Astrocyte of the cerebellum (primary cell): Measurements from ENCODE around the gene PIK3CA.
"Not testable (repeated sequence)": the region's sequence is repeated elsewhere in the genome, so short reads cannot be mapped to it uniquely, and the experiment has no call there.

Experiments used
- DNase-seq: peaks from one replicate; pipeline ENCODE4 v3.0.0-alpha.2; 2011; ENCODE audit warnings: low read depth
- H3K4me3 ChIP-seq: 2 replicates; pipeline ENCODE4 v1.5.1; 2011; ENCODE audit warnings: mild to moderate bottlenecking, low read depth, low read length, moderate library complexity
- in situ Hi-C: cut with HindIII; loops from 2 replicates; pipeline ENCODE4 v1.10.0; 2017; ENCODE audit warnings: low sequenced_read_pairs
- TF ChIP-seq, protein P1 (sequence below): IDR thresholded peaks from 2 replicates; pipeline ENCODE4 v1.5.1; 2012; ENCODE audit warnings: low read length, low read depth, moderate library complexity, mild to moderate bottlenecking; ENCODE audit errors: missing control alignments

Gene PIK3CA

DNA sequence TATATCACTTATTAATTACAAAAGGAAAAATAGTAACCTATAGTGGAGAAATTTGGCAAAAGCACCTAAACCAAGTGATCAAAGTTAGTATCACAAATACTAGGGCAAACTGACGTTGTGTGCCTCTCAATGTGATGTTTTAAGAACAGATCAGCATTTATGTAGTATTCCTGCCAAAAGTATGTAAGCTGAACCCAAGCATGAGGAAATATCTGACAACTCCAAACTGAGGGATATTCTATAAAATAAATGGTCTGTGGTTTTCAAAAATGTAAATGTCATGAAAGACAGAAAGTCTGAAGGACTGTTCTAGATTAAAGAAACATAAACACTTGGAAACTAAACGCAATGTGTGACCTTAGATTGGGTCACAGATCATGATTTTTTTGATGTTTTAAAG lies 34.3 kb upstream of the PIK3CA start:
- DNase-seq, result no peak
- no peak overlapping the region for H3K4me3 ChIP-seq
- TF ChIP-seq, protein P1, sequence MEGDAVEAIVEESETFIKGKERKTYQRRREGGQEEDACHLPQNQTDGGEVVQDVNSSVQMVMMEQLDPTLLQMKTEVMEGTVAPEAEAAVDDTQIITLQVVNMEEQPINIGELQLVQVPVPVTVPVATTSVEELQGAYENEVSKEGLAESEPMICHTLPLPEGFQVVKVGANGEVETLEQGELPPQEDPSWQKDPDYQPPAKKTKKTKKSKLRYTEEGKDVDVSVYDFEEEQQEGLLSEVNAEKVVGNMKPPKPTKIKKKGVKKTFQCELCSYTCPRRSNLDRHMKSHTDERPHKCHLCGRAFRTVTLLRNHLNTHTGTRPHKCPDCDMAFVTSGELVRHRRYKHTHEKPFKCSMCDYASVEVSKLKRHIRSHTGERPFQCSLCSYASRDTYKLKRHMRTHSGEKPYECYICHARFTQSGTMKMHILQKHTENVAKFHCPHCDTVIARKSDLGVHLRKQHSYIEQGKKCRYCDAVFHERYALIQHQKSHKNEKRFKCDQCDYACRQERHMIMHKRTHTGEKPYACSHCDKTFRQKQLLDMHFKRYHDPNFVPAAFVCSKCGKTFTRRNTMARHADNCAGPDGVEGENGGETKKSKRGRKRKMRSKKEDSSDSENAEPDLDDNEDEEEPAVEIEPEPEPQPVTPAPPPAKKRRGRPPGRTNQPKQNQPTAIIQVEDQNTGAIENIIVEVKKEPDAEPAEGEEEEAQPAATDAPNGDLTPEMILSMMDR, result no peak
- in situ Hi-C loops, result loop anchor here (25.0 kb wide), 1 partner anchor 198 kb away; the partner anchor contains the start of gene ZNF639

DNA sequence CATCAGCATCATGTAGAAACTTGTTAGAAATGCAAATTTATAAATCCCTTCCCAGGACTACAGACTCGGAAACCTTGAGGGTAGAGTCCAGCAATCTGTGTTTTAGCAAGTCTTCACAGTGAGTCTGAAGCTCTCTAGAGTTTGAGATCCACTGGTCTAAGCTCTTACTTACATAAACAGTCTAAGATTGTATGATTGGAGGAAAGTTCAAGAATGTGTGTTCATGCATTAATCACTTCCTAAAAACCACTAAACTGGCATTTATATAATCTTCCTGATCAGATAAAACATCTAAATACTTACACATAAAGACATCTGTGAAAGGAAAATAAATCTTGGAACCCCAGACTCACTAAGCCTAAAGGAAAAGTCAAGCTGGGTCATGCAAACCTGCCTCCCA lies 32.7 kb upstream of the PIK3CA start:
- H3K4me3 ChIP-seq, DNase-seq: not testable (repeated sequence)
- in situ Hi-C loops, result loop anchor here (25.0 kb wide), 1 partner anchor 197 kb away; the partner anchor contains the start of gene ZNF639

DNA sequence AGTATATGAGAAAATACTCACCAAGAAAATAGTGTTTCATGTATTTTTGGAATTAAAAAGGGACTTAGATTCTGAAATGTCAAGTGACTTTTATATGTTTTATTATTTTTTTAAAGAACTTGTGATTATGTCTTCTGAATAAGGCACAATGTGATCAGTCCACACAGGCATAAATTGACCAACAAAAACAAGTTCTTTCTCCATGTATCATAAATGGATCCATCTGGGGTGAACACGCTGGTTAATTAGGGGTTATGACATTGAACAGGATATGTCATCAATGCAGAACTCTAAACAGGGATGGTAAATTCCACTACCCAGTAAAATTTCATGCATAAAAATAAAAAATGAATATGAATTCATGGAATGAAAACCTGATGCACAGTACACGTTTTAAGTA lies 31.3 kb upstream of the PIK3CA start:
- no peak for DNase-seq
- TF ChIP-seq, protein P1, result no peak
- no peak overlapping the region for H3K4me3 ChIP-seq
- in situ Hi-C loops, result loop anchor here (25.0 kb wide), 1 partner anchor 195 kb away; the partner anchor contains the start of gene ZNF639

DNA sequence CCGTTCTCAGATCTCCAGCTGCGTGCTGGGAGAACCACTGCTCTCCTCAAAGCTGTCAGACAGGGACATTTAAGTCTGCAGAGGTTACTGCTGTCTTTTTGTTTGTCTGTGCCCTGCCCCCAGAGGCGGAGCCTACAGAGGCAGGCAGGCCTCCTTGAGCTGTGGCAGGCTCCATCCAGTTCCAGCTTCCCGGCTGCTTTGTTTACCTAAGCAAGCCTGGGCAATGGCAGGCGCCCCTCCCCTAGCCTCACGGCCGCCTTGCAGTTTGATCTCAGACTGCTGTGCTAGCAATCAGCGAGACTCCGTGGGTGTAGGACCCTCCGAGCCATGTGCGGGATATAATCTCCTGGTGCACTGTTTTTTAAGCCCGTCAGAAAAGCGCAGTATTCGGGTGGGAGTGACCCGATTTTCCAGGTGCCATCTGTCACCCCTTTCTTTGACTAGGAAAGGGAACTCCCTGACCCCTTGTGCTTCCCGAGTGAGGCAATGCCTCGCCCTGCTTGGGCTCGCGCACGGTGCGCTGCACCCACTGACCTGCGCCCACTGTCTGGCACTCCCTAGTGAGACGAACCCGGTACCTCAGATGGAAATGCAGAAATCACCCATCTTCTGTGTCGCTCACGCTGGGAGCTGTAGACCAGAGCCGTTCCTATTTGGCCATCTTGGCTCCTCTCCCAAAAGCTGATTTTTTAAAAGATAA lies 15.8 kb upstream of the PIK3CA start:
- H3K4me3 ChIP-seq, in situ Hi-C loops, DNase-seq: not testable (repeated sequence)

DNA sequence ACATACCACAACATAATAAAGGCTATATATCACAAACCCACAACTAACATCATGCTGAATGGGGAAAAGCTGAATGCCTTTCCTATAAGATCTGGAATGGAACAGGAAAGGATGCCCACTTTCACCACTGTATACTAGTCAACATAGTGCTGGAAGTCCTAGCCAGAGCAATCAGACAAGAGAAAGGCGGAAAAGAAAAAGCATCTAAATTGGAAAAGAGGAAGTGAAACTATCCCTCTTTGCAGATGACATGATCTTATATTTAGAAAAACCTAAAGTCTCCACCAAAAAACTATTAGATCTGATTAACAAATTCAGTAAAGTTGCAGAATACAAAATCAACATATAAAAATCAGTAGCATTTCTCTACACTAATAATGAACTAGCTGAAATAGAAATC lies 14.6 kb upstream of the PIK3CA start:
- no peak overlapping the region for H3K4me3 ChIP-seq
- no peak for DNase-seq
- TF ChIP-seq, protein P1, result no peak
- in situ Hi-C loops, result no loop called here

DNA sequence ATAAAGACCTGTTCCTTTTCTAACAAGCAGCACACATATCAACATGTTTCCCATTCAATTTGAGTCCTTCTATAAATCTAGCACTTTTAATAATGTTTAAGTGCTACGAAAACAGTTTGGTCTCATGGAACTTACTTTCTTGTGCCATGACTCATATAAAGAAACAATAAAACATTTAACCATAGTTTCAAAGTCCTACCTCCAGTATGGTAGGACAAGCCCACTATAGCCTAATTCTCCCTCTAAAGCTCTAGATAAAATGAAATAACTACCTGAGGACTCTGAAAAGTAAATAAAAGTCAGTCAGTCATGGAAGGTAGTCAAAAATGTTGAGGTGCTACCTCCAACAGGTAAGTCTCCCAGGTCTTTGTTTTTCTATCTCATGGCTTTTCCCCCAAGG lies 12.0 kb upstream of the PIK3CA start:
- TF ChIP-seq, protein P1, result no peak
- in situ Hi-C loops, result no loop called here
- H3K4me3 ChIP-seq, result no peak overlapping the region
- DNase-seq, result no peak

DNA sequence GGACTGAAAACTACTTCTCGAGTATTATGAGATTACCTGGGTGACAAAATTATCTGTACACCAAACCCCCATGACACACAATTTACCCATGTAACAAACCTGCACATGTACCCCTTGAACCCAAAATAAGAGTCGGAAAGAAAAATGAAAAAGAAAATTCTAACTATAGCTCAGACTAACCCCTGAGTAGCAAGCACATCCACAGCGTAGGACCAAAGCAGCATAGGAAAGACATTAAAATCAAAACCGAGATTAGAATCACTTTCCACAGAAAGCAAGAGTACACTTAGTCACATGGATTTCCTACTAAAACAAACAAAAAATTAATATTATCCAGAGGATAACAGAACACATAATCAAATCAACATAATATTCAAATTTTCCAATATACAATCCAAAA lies 6.3 kb upstream of the PIK3CA start:
- TF ChIP-seq, protein P1, result no peak
- no peak overlapping the region for H3K4me3 ChIP-seq
- in situ Hi-C loops, result no loop called here
- no peak for DNase-seq
